Measurements from ENCODE around the gene RANBP9. TPM values are rescaled to one million over a fixed set of nuclear protein-coding genes. Genes with fewer than 3 reads are reported as not detected.
A peak's percentile ranks its signal among the peaks of the same experiment; 100 is the strongest.

Gene RANBP9
- total and polyA plus RNA-seq, 2 experiments from 2014 or later: 32.3 to 42.4 TPM

- TF ChIP-seq CTCF (IDR thresholded peaks at IDR 0.05; ENCODE audit: low read depth, low read length): no peak
- H3K27ac ChIP-seq: peak overlapping the region; percentile 87
- DNase-seq (ENCODE audit: low read depth in 1 of 2, low spot score in 1 of 2): peak in 1 of 2 donors; percentile 64
Measured at GRCh38 chr6:13611715-13612114, 99.9 kb downstream of the RANBP9 start.

DNA sequence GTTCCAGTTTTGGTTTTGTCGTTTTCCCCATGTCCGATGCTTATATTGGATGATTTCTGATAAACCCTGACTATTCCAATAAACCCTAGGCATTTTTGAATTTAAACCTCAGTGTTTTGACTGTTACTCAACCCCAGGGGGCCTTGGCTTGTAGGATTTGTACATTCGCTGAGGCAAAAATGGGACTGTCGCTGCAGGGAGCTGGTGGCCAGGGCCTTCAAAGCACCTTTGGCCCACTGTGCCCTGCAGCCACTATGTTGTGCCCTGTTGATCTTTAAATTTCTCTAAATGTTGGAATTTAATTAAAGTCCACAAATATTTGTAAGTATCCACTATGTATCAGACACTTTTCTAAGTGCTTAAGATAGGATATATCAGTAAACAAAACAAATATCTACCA, 106.0 kb downstream of the RANBP9 start:
- Histone ChIP-seq H3K4me3 (no peak overlapping the region), H3K9me3 (ENCODE audit: low read depth) (no peaks in the 10 kb centered on the region), H3K4me1 (ENCODE audit: low read depth) (peaks cover 6% of the 10 kb centered on the region), H3K36me3 (peaks cover 29% of the 10 kb centered on the region), H3K27ac (no peak overlapping the region), H3K27me3 (no peaks in the 10 kb centered on the region)
- no peak for DNase-seq (ENCODE audit: low read depth in 1 of 2, low spot score in 1 of 2)
- no peak for TF ChIP-seq CTCF (IDR thresholded peaks at IDR 0.05; ENCODE audit: low read depth, low read length)

More at GRCh38 chr6:13611715-13612114, 99.9 kb downstream of the RANBP9 start:
- H3K4me3 ChIP-seq: no peak overlapping the region
- no peaks in the 10 kb centered on the region for H3K9me3 ChIP-seq (ENCODE audit: low read depth)
- peaks cover 7% of the 10 kb centered on the region for H3K36me3 ChIP-seq
- H3K27me3 ChIP-seq: no peaks in the 10 kb centered on the region
- peaks cover 42% of the 10 kb centered on the region for H3K4me1 ChIP-seq (ENCODE audit: low read depth)

GRCh38 chr6:13604546-13605416, 106.9 kb downstream of the RANBP9 start:
- Histone ChIP-seq H3K9me3 (ENCODE audit: low read depth) (no peaks in the 10 kb centered on the region), H3K27me3 (no peaks in the 10 kb centered on the region), H3K27ac (no peak overlapping the region), H3K36me3 (peaks cover 31% of the 10 kb centered on the region), H3K4me1 (ENCODE audit: low read depth) (peaks cover 4% of the 10 kb centered on the region), H3K4me3 (no peak overlapping the region)
- DNase-seq (ENCODE audit: low read depth in 1 of 2, low spot score in 1 of 2): peak in 1 of 2 donors; percentile 9
- no peak for TF ChIP-seq CTCF (IDR thresholded peaks at IDR 0.05; ENCODE audit: low read depth, low read length)

DNA sequence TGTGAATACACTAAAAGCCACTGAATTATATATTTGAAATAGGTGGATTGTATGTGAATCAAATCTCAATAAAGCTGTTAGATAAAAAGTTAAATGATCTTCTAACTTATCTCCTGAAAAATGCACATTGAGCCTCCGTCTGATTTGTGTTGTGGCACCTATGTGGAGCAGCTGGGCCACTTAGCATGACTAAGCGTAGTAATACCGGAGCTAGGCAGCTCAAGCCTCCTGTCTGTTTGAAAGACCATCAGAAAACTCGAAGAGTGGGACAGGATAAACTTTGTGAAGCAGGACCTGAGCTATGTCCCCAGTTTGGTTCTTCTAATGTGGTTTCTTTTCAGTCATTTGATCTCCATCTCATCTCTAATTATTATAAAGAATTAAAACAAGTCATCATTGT, 107.5 kb downstream of the RANBP9 start:
- no peak overlapping the region for H3K27ac ChIP-seq
- H3K36me3 ChIP-seq: peaks cover 31% of the 10 kb centered on the region
- no peak overlapping the region for H3K4me3 ChIP-seq
- no peaks in the 10 kb centered on the region for H3K4me1 ChIP-seq (ENCODE audit: low read depth)
- no peaks in the 10 kb centered on the region for H3K9me3 ChIP-seq (ENCODE audit: low read depth)
- no peak for DNase-seq (ENCODE audit: low read depth in 1 of 2, low spot score in 1 of 2)
- no peaks in the 10 kb centered on the region for H3K27me3 ChIP-seq
- TF ChIP-seq CTCF (IDR thresholded peaks at IDR 0.05; ENCODE audit: low read depth, low read length): no peak

- TF ChIP-seq CTCF (IDR thresholded peaks at IDR 0.05; ENCODE audit: low read depth, low read length): no peak
- DNase-seq (ENCODE audit: low read depth in 1 of 2, low spot score in 1 of 2): no peak
- peaks cover 49% of the 10 kb centered on the region for H3K36me3 ChIP-seq
- no peaks in the 10 kb centered on the region for H3K27me3 ChIP-seq
- H3K4me1 ChIP-seq (ENCODE audit: low read depth): no peaks in the 10 kb centered on the region
- H3K27ac ChIP-seq: no peak overlapping the region
- H3K4me3 ChIP-seq: no peak overlapping the region
- H3K9me3 ChIP-seq (ENCODE audit: low read depth): no peaks in the 10 kb centered on the region
Measured at GRCh38 chr6:13600036-13600435, 111.6 kb downstream of the RANBP9 start.
